GM18505 (cell line): ENCODE data around the gene ERFL.
A peak's percentile ranks its signal among the peaks of the same experiment; 100 is the strongest.

Experiments
- ATAC-seq: cut with Tn5 transposase; IDR thresholded peaks from one replicate; pipeline ENCODE4 v1.9.1; 2021; ENCODE audit not compliant: unreplicated experiment
- POLR2A ChIP-seq: IDR thresholded peaks from 4 replicates; pipeline ENCODE4 v1.6.1; 2011; ENCODE audit warnings: borderline replicate concordance; ENCODE audit not compliant: insufficient read depth, insufficient read length; ENCODE audit errors: extremely low read depth

ERFL gene

DNA sequence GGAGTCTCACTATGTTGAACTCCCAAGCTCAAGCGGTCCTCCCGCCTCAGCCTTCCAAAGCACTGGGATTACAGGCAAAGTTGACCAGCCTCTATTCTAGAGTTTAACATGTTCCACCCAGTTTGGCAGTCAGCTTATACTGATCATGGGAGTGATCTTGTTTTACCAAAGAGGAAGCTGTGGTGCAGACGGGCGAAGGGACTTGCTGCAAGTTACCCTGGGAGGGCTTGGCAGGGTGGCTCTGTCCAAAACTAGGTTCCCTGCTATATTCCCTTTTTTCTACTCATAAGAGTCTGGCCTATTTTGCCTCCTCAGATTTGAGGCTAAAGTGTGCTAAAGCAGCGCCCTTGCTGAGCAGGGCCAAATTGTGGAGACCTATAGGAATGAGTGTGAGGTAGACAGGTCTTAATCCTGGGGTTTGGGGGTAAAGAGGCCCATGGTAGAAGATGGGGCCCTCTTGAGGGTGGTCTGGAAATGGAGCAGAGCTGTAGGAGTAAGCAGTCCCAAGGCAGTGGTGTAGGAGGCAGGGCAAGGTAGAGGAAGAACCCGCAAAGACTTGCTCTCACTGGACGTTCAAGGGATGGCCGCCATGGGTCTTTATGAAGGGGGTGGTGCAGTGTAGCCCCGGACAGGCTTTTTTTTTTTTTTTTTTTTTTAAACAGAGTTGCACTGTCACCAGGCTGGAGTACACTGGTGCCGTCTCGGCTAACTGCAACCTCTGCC, 64.9 kb downstream of the ERFL start:
- ATAC-seq: no peak
- TF ChIP-seq POLR2A: no peak

DNA sequence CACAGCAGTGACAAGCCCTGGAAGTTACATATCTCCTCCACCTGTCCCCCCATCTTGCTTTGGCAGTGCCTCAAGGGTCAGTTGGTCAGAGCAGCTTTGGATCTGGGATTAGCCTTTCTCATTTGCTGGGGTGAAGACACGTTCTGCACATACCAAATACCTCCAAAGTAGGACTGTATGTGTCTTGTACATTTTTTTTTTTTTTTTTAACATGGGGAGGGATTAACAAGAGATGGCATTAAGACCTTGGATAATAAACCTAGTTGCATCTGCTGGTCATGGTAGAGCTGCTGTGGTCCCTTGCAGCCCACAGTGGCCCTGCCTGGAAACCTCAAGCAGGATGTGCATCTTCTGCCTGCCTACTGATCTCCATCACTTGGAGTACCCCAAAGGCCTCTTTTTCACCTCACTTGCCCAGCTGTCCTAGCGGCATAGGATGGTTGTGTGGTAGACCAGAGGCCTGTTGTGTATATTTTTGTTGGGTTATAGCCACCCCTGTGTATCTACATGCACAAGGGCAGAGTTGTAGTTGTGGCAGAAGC, 65.7 kb downstream of the ERFL start:
- no peak for ATAC-seq
- TF ChIP-seq POLR2A: peak; percentile 6

DNA sequence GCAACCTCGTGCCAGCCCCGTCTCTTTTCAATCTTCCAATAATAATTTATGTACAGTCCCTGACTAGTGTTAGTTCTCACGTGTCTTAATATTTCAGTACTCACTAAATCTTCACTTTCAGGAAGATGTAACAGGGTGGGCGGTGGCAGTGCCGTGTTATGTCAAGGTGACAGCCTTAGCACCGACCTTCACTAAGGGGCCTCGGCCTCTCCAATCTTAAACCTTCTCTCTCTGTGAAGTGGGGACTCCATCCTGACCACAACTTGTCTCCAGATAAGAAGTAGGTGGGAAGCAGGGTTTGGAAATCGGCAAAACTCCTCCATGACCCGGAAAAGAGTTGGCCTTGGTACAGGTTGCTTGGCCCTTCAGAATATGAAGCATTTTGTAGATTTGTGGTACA, 66.4 kb downstream of the ERFL start:
- no peak for TF ChIP-seq POLR2A
- no peak for ATAC-seq

DNA sequence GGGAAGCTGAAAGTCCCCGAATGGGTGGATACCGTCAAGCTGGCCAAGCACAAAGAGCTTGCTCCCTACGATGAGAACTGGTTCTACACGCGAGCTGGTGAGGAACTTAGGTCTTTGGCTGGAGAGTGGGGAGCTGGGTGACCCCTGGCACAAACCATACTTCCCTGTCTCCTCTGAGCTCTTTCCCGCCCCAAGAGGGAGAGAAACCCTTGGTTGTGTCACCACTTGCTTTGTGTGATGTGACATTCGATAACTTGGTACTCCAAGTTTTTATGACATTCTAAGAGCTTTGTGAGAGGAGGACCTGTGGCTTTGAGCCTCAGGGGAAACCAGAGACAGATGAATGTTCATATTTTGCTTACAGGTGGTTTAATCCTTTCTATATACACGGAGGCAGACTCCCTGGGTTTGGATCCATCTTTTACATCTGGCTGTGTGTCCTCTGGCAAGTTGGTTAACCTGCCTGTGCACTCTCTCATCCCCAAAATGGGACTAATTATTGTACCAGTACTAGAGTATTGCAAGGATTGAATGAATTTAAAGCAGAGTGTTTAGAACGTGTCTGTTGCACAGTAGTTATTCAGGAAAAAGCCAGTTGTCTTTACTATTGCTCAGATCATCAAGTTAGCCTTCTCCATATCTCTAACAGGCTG, 67.0 kb downstream of the ERFL start:
- TF ChIP-seq POLR2A: no peak
- ATAC-seq: no peak

DNA sequence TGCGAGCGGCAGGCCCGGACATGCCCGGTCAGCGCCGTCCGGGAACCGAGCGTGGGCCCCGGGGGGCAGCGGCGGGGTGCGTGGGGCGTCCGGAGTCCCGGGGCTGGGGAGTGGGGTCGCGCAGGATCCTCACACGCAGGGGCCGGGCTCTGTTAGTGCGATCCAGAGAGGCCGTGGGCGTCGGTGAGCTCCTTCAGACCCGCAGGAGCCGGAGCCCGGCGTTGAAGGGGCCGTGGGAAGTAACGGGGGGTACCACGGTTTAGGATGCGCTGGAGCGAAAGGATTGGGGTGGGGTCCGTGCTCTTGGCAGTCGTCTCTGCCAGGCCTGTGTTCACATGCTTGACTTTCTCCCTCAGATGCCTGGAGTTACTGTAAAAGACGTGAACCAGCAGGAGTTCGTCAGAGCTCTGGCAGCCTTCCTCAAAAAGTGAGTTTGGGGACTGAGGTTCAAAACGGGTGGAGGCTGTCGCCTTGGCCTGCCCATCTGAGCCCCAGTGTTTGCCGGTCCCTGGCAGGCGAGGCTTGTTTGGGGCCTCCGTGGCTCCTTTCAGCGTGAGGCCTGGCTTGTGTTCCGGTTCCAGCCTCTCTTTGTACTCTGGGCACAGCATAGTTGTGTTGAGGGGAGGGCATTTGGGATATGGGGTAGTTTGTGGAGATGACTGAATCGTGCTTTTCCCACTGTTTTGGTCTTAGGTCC, 67.7 kb downstream of the ERFL start:
- TF ChIP-seq POLR2A: no peak
- no peak for ATAC-seq

DNA sequence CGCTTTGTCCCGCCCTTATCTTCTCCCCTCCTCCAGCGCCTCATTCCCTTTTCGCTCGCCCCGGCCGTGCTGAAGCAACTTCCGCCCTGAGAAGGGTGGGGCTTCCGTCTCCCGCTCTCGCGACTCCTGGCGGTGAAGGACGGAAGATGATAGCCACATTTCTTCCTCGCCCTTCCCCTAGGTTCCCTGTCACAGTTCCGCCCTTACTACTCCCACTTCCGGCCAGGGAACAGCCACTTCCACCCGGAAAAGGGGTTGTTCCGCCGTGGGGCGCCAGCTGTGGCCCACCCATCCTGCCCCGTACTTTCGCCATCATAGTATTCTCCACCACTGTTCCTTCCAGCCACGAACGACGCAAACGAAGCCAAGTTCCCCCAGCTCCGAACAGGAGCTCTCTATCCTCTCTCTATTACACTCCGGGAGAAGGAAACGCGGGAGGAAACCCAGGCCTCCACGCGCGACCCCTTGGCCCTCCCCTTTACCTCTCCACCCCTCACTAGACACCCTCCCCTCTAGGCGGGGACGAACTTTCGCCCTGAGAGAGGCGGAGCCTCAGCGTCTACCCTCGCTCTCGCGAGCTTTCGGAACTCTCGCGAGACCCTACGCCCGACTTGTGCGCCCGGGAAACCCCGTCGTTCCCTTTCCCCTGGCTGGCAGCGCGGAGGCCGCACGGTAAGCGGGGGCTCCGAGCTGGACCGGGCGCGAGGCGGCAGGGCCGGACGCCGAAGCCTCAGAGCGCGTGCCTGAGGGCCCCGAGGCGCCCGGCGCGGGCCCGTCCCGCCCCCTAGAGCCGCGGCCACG, 68.4 kb downstream of the ERFL start, which contains the start of gene RPS19:
RPS19 (plus strand) TSS at position 638 of the 801 bp plus-strand sequence. CDS start 520 bp downstream, outside the sequence.
- peak; percentile 73 for ATAC-seq
- peak; percentile 95 for TF ChIP-seq POLR2A

DNA sequence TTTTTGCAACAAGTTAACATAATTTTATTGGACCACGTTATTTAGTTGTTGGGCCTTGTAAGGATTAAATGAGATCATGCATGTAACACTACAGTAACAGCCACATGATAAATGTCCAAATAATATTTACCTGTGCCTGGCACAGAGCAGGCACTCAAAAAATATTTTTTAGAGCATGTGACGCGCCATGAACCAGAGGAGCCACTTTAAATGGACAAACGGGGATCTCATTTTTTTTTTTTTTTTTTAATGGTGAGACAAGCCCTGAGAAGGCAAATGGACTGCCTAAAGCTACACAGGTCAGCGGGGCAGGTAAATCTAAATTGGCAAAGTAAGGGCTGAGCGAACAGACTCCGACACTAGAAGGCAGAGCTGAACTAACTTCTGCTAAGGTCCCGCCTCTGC, 69.0 kb downstream of the ERFL start:
- ATAC-seq: no peak
- no peak for TF ChIP-seq POLR2A
